Measurements from ENCODE around the gene MRPL14.

DNA sequence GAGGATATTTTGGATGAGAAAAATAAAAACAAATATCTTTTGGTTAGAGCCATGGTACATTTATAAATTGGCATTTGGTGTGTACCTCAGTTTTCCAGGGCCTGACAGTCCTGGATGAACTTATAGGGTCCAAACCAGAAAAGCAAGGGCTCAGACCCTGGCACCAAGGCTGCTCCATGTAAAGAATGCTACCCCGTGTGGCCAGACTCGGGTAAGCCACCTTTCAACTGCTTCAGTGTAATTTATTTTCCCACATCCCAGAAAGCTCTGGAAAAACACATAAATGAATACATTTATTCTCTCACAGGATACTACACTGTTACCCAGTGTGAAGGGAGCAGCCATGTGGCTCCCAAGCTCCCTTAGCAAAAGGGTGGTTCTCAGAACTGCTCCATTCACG lies 13.8 kb downstream of the MRPL14 start:
- TF ChIP-seq, protein P1, sequence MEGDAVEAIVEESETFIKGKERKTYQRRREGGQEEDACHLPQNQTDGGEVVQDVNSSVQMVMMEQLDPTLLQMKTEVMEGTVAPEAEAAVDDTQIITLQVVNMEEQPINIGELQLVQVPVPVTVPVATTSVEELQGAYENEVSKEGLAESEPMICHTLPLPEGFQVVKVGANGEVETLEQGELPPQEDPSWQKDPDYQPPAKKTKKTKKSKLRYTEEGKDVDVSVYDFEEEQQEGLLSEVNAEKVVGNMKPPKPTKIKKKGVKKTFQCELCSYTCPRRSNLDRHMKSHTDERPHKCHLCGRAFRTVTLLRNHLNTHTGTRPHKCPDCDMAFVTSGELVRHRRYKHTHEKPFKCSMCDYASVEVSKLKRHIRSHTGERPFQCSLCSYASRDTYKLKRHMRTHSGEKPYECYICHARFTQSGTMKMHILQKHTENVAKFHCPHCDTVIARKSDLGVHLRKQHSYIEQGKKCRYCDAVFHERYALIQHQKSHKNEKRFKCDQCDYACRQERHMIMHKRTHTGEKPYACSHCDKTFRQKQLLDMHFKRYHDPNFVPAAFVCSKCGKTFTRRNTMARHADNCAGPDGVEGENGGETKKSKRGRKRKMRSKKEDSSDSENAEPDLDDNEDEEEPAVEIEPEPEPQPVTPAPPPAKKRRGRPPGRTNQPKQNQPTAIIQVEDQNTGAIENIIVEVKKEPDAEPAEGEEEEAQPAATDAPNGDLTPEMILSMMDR (IDR thresholded peaks at IDR 0.05) = no peak
- TF ChIP-seq POLR2A (IDR thresholded peaks at IDR 0.05) (no peak), EP300 (IDR thresholded peaks at IDR 0.05) (no peak)

All from tibial nerve (tissue), 4 donors.